Measurements from ENCODE around the gene CDRT4.
A peak's percentile ranks its signal among the peaks of the same experiment; 100 is the strongest.

Gene CDRT4

DNA sequence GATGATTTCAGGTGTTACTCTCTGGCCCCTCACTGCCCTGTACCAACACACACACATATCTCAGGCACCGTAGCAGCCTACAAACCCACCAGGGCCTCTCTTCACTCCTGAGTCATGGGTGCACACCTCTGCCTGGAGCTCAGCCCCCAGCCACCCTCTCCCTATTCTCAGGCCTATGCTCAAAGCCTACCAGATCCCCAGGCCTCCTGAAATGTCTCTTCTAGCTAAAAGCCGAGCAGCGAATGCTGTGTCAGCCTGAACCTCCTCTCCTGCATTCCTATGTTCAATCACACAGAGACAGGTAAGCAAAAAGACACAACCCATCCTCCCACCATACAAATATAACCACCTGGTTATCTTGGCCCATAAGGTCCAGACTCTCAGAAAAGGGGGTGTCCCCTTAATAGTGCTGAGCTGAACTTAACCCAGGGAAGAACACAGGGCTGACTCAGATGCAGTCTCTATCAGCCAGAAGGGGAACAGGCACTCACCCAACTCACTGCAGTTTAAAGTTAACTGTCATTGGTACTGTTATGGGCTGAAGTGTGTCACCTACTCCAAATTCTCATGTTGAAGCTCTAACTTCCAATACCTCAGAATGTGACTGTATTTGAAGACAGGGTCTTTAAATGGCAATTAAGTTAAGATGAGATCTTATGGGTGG, 64.0 kb downstream of the CDRT4 start:
- H3K4me3 ChIP-seq (ENCODE audit: low read depth in 1 of 5, low read length in 5 of 5) = no peak overlapping the region
- H3K4me1 ChIP-seq (ENCODE audit: control insufficient read depth in 5 of 5, insufficient read depth in 5 of 5, low read length in 5 of 5) = peaks cover 5 to 44% (median 42%) of the 10 kb centered on the region in 5 donors
- no peak overlapping the region for H3K9ac ChIP-seq (ENCODE audit: low read length in 5 of 5)
- H3K27ac ChIP-seq (ENCODE audit: low read depth, low read length) = peak overlapping the region; percentile 77
- no peaks in the 10 kb centered on the region for H3K36me3 ChIP-seq (ENCODE audit: control insufficient read depth in 5 of 5, insufficient read depth in 5 of 5, low read length in 5 of 5)
- no peaks in the 10 kb centered on the region for H3K27me3 ChIP-seq (ENCODE audit: control insufficient read depth in 5 of 5, insufficient read depth in 4 of 5, low read length in 5 of 5)
- no peaks in the 10 kb centered on the region for H3K9me3 ChIP-seq (ENCODE audit: control insufficient read depth in 5 of 5, low read length in 5 of 5)

DNA sequence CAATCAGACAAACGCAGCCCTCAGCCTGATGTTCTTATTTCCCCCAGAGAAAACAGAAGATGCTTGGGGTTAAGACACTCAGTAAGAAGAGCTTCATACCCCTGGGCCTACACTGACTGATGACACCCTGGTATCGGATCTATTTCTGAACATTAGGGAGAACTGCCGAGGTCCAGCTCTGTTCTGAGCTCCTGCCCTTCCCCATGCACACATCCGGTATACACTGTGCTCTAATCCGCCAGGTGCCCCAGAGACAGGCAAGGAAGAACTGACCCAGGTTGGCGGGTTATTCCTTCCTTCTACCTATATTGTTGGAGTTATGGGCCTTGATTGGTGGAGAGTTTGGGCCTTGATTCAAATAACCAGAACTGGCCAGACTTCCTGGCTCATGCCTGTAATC, 68.0 kb downstream of the CDRT4 start:
- Histone ChIP-seq H3K27me3 (ENCODE audit: control insufficient read depth in 5 of 5, insufficient read depth in 4 of 5, low read length in 5 of 5) (no peaks in the 10 kb centered on the region), H3K4me1 (ENCODE audit: control insufficient read depth in 5 of 5, insufficient read depth in 5 of 5, low read length in 5 of 5) (peaks cover 5 to 36% (median 32%) of the 10 kb centered on the region in 5 donors), H3K9me3 (ENCODE audit: control insufficient read depth in 5 of 5, low read length in 5 of 5) (no peaks in the 10 kb centered on the region), H3K36me3 (ENCODE audit: control insufficient read depth in 5 of 5, insufficient read depth in 5 of 5, low read length in 5 of 5) (no peaks in the 10 kb centered on the region), H3K9ac (ENCODE audit: low read length in 5 of 5) (no peak overlapping the region), H3K27ac (ENCODE audit: low read depth, low read length) (no peak overlapping the region), H3K4me3 (ENCODE audit: low read depth in 1 of 5, low read length in 5 of 5) (no peak overlapping the region)

DNA sequence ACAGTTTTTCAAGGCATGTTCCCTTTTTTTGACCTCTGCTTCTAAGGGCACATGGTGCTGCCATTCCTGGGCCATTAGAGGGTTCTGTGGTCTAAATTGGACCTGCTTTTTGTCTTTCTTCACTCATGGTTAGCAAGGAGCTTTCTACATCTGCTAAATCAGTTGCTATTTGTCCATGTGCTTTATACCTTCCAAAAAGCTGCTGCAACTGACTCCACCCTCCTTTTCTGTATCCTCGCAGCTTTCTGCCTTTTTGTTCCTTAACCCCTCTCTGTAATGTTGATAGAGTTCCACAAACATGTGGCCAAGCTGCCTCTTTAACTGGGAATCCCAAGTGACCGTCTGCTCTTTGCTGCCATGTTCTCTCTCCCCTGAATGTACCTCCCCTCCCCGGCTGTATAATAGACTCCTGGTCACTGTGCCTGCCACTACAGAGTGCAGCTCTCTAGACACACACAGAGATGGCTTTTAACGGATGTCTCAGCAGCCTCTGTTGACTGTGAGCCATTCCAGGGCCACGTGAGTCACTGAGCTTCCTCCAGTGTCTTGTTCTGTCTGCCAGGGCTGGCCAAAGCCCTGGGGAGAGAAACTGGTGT, 68.6 kb downstream of the CDRT4 start:
- H3K27ac ChIP-seq (ENCODE audit: low read depth, low read length) = peak overlapping the region; percentile 15
- no peaks in the 10 kb centered on the region for H3K27me3 ChIP-seq (ENCODE audit: control insufficient read depth in 5 of 5, insufficient read depth in 4 of 5, low read length in 5 of 5)
- peak overlapping the region in 1 of 5 donors; percentile 37 for H3K9ac ChIP-seq (ENCODE audit: low read length in 5 of 5)
- no peaks in the 10 kb centered on the region for H3K36me3 ChIP-seq (ENCODE audit: control insufficient read depth in 5 of 5, insufficient read depth in 5 of 5, low read length in 5 of 5)
- no peaks in the 10 kb centered on the region for H3K9me3 ChIP-seq (ENCODE audit: control insufficient read depth in 5 of 5, low read length in 5 of 5)
- H3K4me1 ChIP-seq (ENCODE audit: control insufficient read depth in 5 of 5, insufficient read depth in 5 of 5, low read length in 5 of 5) = peaks cover 5 to 30% (median 26%) of the 10 kb centered on the region in 5 donors
- peak overlapping the region in 1 of 5 donors; percentile 22 for H3K4me3 ChIP-seq (ENCODE audit: low read depth in 1 of 5, low read length in 5 of 5)

DNA sequence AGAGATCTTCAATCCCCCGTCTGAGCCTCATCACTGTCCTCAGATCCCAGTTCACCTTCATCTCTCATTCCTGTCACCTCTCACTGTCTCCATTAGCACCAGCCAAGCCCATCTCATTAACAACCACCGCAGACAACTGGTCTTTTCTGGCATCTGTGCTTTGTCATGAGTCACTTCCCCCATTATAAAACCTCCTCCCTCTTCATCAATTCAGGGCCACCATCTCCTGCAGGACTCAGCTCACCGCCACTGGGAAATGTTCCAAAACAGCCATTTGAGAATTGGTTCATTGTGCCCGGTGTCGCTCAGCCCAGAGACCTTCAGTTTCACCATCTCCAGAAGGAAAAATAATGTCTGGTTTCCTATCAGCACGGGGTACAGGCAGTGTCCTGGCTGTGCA, 69.1 kb downstream of the CDRT4 start:
- Histone ChIP-seq H3K27ac (ENCODE audit: low read depth, low read length) (peak overlapping the region; percentile 15), H3K4me3 (ENCODE audit: low read depth in 1 of 5, low read length in 5 of 5) (no peak overlapping the region), H3K4me1 (ENCODE audit: control insufficient read depth in 5 of 5, insufficient read depth in 5 of 5, low read length in 5 of 5) (peaks cover 5 to 25% (median 21%) of the 10 kb centered on the region in 5 donors), H3K9ac (ENCODE audit: low read length in 5 of 5) (no peak overlapping the region), H3K36me3 (ENCODE audit: control insufficient read depth in 5 of 5, insufficient read depth in 5 of 5, low read length in 5 of 5) (no peaks in the 10 kb centered on the region), H3K27me3 (ENCODE audit: control insufficient read depth in 5 of 5, insufficient read depth in 4 of 5, low read length in 5 of 5) (no peaks in the 10 kb centered on the region), H3K9me3 (ENCODE audit: control insufficient read depth in 5 of 5, low read length in 5 of 5) (no peaks in the 10 kb centered on the region)

DNA sequence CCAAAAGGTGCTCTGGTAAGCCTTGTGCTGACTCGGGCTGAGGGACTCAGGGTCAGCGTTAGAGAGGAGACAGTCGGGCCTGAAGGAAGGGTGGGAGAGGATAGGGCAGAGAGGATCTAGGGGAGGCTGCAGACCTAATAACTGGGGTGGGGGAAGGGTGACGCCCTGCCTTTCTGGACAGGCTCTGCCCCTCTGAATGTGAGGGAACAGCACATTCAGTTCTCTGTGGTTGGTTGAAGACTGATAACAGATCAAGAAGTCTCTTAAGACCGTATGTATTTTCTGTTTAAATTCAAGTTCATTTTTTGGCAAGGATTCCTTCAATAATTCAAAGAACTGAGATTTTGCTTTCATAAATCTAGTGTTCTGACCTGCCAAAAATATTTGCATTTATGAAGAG, 69.8 kb downstream of the CDRT4 start:
- Histone ChIP-seq H3K4me1 (ENCODE audit: control insufficient read depth in 5 of 5, insufficient read depth in 5 of 5, low read length in 5 of 5) (peaks cover 5 to 22% (median 18%) of the 10 kb centered on the region in 5 donors), H3K9ac (ENCODE audit: low read length in 5 of 5) (no peak overlapping the region), H3K27me3 (ENCODE audit: control insufficient read depth in 5 of 5, insufficient read depth in 4 of 5, low read length in 5 of 5) (no peaks in the 10 kb centered on the region), H3K4me3 (ENCODE audit: low read depth in 1 of 5, low read length in 5 of 5) (no peak overlapping the region), H3K36me3 (ENCODE audit: control insufficient read depth in 5 of 5, insufficient read depth in 5 of 5, low read length in 5 of 5) (no peaks in the 10 kb centered on the region), H3K9me3 (ENCODE audit: control insufficient read depth in 5 of 5, low read length in 5 of 5) (no peaks in the 10 kb centered on the region), H3K27ac (ENCODE audit: low read depth, low read length) (no peak overlapping the region)

DNA sequence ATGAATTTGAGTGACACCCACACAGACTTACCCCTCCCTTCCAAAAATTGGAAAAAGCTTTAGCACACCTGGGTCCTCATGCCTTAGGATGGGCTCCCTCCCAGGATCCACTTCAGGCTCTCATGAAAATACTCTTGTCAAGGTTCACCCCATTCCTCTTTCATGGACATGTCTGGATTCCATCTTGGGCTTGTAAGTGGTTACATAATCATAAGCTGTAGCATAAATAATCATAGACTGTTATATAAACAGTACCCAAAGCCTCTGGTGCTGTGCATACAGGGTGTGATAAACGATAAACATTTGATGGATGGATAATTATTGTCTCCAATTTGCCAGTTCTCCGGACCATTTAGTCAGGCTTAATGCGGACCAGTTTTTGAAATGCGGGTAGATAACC, 72.3 kb downstream of the CDRT4 start:
- Histone ChIP-seq H3K27me3 (ENCODE audit: control insufficient read depth in 5 of 5, insufficient read depth in 4 of 5, low read length in 5 of 5) (no peaks in the 10 kb centered on the region), H3K9ac (ENCODE audit: low read length in 5 of 5) (no peak overlapping the region), H3K4me3 (ENCODE audit: low read depth in 1 of 5, low read length in 5 of 5) (no peak overlapping the region), H3K9me3 (ENCODE audit: control insufficient read depth in 5 of 5, low read length in 5 of 5) (no peaks in the 10 kb centered on the region), H3K27ac (ENCODE audit: low read depth, low read length) (no peak overlapping the region), H3K36me3 (ENCODE audit: control insufficient read depth in 5 of 5, insufficient read depth in 5 of 5, low read length in 5 of 5) (no peaks in the 10 kb centered on the region), H3K4me1 (ENCODE audit: control insufficient read depth in 5 of 5, insufficient read depth in 5 of 5, low read length in 5 of 5) (peaks cover 5 to 22% (median 18%) of the 10 kb centered on the region in 5 donors)

DNA sequence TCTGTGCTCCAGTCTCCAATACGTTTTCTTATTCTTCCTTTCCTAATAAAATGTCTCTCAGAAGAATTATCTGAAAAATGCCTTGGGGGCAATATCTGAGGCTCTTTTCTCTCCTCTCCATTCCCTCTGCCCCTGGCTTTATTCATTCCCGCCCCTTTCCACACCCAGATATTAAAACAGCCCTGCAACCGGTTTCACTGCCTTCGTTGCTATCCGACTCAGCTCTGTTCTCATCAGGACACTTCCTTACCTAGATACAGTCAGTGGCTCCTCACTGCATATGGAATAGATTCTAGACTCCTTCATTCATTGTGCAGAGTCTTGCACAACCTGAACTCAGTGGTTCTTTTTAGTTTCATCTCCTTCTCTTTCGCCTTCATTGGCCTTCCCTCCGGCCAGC, 74.0 kb downstream of the CDRT4 start:
- Histone ChIP-seq H3K4me1 (ENCODE audit: control insufficient read depth in 5 of 5, insufficient read depth in 5 of 5, low read length in 5 of 5) (peaks cover 0 to 17% (median 13%) of the 10 kb centered on the region in 5 donors), H3K4me3 (ENCODE audit: low read depth in 1 of 5, low read length in 5 of 5) (no peak overlapping the region), H3K9ac (ENCODE audit: low read length in 5 of 5) (no peak overlapping the region), H3K36me3 (ENCODE audit: control insufficient read depth in 5 of 5, insufficient read depth in 5 of 5, low read length in 5 of 5) (no peaks in the 10 kb centered on the region), H3K27me3 (ENCODE audit: control insufficient read depth in 5 of 5, insufficient read depth in 4 of 5, low read length in 5 of 5) (no peaks in the 10 kb centered on the region), H3K9me3 (ENCODE audit: control insufficient read depth in 5 of 5, low read length in 5 of 5) (no peaks in the 10 kb centered on the region), H3K27ac (ENCODE audit: low read depth, low read length) (no peak overlapping the region)

DNA sequence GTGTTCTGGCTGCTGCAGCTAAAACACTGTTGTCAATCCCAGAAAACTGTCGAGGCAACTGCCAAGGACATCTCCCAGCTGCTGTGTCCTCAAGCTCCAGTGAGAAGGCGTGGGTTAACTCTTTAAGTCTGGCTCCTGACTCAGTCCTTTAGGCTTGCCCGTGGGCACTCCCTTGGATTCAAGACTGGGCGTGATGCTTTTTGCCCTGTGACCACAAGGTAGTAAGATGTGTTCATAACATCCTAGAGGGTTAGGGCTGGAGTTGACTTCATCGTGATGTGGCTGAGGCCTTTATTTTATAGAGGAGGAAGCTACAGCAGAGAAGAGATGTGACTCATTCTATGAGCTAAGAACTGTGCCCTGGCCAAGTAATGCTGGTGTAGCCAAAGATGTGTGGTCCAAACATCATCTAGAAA, 75.1 kb downstream of the CDRT4 start:
- Histone ChIP-seq H3K9ac (ENCODE audit: low read length in 5 of 5) (no peak overlapping the region), H3K27ac (ENCODE audit: low read depth, low read length) (no peak overlapping the region), H3K36me3 (ENCODE audit: control insufficient read depth in 5 of 5, insufficient read depth in 5 of 5, low read length in 5 of 5) (no peaks in the 10 kb centered on the region), H3K9me3 (ENCODE audit: control insufficient read depth in 5 of 5, low read length in 5 of 5) (no peaks in the 10 kb centered on the region), H3K27me3 (ENCODE audit: control insufficient read depth in 5 of 5, insufficient read depth in 4 of 5, low read length in 5 of 5) (no peaks in the 10 kb centered on the region), H3K4me1 (ENCODE audit: control insufficient read depth in 5 of 5, insufficient read depth in 5 of 5, low read length in 5 of 5) (peaks cover 0 to 12% (median 8%) of the 10 kb centered on the region in 5 donors), H3K4me3 (ENCODE audit: low read depth in 1 of 5, low read length in 5 of 5) (no peak overlapping the region)

DNA sequence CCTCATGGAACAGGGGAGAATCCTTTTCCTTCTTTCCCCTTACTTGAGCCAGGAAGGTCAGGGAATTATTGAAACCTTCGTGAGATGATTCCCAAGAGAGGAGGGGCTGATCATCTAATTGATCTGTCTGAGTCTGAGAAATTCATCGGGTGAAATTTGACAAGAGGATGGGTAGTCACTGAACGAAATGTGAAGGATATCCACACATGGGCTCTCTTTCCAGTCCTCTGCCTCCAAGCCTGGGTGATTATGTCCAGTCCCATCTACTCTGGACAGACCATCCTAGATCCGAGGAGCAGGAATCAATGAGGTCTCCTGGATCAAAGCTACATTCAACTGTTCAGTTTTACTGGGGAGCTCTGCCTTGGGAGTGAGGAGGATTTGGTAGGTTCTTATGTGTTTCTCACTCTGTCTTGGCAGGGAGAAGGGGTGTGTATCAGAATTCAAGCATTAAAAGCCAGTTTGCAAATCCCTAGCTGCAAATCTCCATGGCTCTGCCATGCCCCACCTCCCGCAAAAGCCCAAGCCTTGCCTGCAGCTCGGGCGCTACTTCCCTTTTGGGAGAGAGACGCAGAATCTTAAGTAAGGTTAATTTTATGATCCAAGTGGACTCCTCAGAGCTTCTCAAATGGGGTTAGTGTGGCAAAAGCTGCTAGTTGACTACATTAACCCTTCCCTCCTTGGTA, 78.9 kb downstream of the CDRT4 start:
- Histone ChIP-seq H3K4me3 (ENCODE audit: low read depth in 1 of 5, low read length in 5 of 5) (no peak overlapping the region), H3K4me1 (ENCODE audit: control insufficient read depth in 5 of 5, insufficient read depth in 5 of 5, low read length in 5 of 5) (peaks cover 0 to 23% (median 21%) of the 10 kb centered on the region in 5 donors), H3K27me3 (ENCODE audit: control insufficient read depth in 5 of 5, insufficient read depth in 4 of 5, low read length in 5 of 5) (no peaks in the 10 kb centered on the region), H3K36me3 (ENCODE audit: control insufficient read depth in 5 of 5, insufficient read depth in 5 of 5, low read length in 5 of 5) (no peaks in the 10 kb centered on the region), H3K9me3 (ENCODE audit: control insufficient read depth in 5 of 5, low read length in 5 of 5) (no peaks in the 10 kb centered on the region), H3K9ac (ENCODE audit: low read length in 5 of 5) (peak overlapping the region in 1 of 5 donors; percentile 11), H3K27ac (ENCODE audit: low read depth, low read length) (peak overlapping the region; percentile 51)

DNA sequence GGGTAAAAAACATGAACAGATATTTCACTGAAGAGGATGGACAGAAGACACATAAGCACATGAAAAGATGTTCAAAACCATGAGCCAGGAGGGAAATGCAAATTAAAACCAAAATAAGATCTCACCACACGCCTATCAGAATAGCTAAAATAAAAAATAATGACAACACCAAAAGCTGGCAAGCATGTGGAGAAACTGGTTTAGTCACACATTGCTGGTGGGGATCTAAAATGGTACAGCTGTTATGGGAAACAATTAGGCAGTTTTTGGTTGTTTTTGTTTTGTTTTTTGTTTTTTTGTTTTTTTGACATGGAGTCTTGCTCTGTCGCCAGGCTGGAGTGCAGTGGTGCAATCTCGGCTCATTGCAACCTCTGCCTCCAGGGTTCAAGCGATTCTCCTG, 81.3 kb downstream of the CDRT4 start:
- no peak overlapping the region for H3K4me3 ChIP-seq (ENCODE audit: low read depth in 1 of 5, low read length in 5 of 5)
- no peak overlapping the region for H3K27ac ChIP-seq (ENCODE audit: low read depth, low read length)
- H3K9ac ChIP-seq (ENCODE audit: low read length in 5 of 5) = no peak overlapping the region
- no peaks in the 10 kb centered on the region for H3K9me3 ChIP-seq (ENCODE audit: control insufficient read depth in 5 of 5, low read length in 5 of 5)
- H3K36me3 ChIP-seq (ENCODE audit: control insufficient read depth in 5 of 5, insufficient read depth in 5 of 5, low read length in 5 of 5) = no peaks in the 10 kb centered on the region
- H3K4me1 ChIP-seq (ENCODE audit: control insufficient read depth in 5 of 5, insufficient read depth in 5 of 5, low read length in 5 of 5) = peaks cover 0 to 24% (median 21%) of the 10 kb centered on the region in 5 donors
- H3K27me3 ChIP-seq (ENCODE audit: control insufficient read depth in 5 of 5, insufficient read depth in 4 of 5, low read length in 5 of 5) = no peaks in the 10 kb centered on the region

All from subcutaneous abdominal adipose tissue (tissue), 5 donors.